MM.1S (cell line): ENCODE results near the gene PTPN20.

ENCODE experiments used
- DNase-seq: peaks from one replicate; pipeline ENCODE4 v3.0.0-alpha.2; 2015
- H2AFZ ChIP-seq: fragments of 300-600 bp; sonication (generic); 2 replicates; pipeline ENCODE4 v1.6.0; 2016; ENCODE audit warnings: antibody characterized with exemption, low read length
- H3F3A ChIP-seq: fragments of 300-600 bp; sonication (generic); 2 replicates; pipeline ENCODE4 v1.6.1; 2016; ENCODE audit warnings: mild to moderate bottlenecking, antibody characterized with exemption, low read length, moderate library complexity, mixed read lengths; ENCODE audit not compliant: insufficient read depth
- H3K27ac ChIP-seq: fragments of 300-600 bp; sonication (generic); 2 replicates; pipeline ENCODE4 v1.5.1; 2016; ENCODE audit warnings: mild to moderate bottlenecking, low read length
- H3K27me3 ChIP-seq: fragments of 300-600 bp; sonication (generic); replicated peaks from 2 replicates; pipeline ENCODE4 v1.6.0; 2016; ENCODE audit warnings: low read length; ENCODE audit not compliant: insufficient read depth
- H3K36me3 ChIP-seq: fragments of 300-600 bp; sonication (generic); replicated peaks from 2 replicates; pipeline ENCODE4 v1.6.1; 2016; ENCODE audit warnings: mild to moderate bottlenecking, low read length, mixed read lengths; ENCODE audit not compliant: insufficient read depth
- H3K4me1 ChIP-seq: fragments of 300-600 bp; sonication (generic); 2 replicates; pipeline ENCODE4 v1.6.1; 2016; ENCODE audit warnings: low read length, mixed read lengths
- H3K4me2 ChIP-seq: fragments of 300-600 bp; sonication (generic); 2 replicates; pipeline ENCODE4 v1.6.0; 2016; ENCODE audit warnings: low read depth, low read length
- H3K4me3 ChIP-seq: fragments of 300-600 bp; sonication (generic); 2 replicates; pipeline ENCODE4 v1.5.1; 2016; ENCODE audit warnings: low read length, mixed read lengths
- H3K79me2 ChIP-seq: fragments of 300-600 bp; sonication (generic); 2 replicates; pipeline ENCODE4 v1.6.1; 2016; ENCODE audit warnings: mixed run types, low read length, mixed read lengths
- H3K9ac ChIP-seq: fragments of 300-600 bp; sonication (generic); 2 replicates; pipeline ENCODE4 v1.6.1; 2016; ENCODE audit warnings: low read length, mixed read lengths
- H3K9me2 ChIP-seq: fragments of 300-600 bp; sonication (generic); replicated peaks from 2 replicates; pipeline ENCODE4 v1.6.1; 2016; ENCODE audit warnings: mild to moderate bottlenecking, low read length, mixed read lengths; ENCODE audit not compliant: insufficient read depth
- H3K9me3 ChIP-seq: fragments of 300-600 bp; sonication (generic); replicated peaks from 2 replicates; pipeline ENCODE4 v1.6.1; 2016; ENCODE audit warnings: mild to moderate bottlenecking, low read length, mixed read lengths; ENCODE audit not compliant: insufficient read depth
- H4K20me1 ChIP-seq: fragments of 300-600 bp; sonication (generic); 2 replicates; pipeline ENCODE4 v1.6.1; 2016; ENCODE audit warnings: mild to moderate bottlenecking, low read length, moderate library complexity, mixed read lengths; ENCODE audit not compliant: insufficient read depth
- CTCF ChIP-seq: fragments of 300-600 bp; sonication (generic); IDR thresholded peaks from 2 replicates; pipeline ENCODE4 v1.5.1; 2016; ENCODE audit warnings: antibody characterized with exemption, low read length, mixed read lengths
- EZH2 ChIP-seq: fragments of 300-600 bp; sonication (generic); optimal IDR thresholded peaks from 2 replicates; pipeline ENCODE3; 2017; ENCODE audit warnings: low read depth, mild to moderate bottlenecking, antibody characterized with exemption, low read length, mixed read lengths
- EZH2phosphoT487 ChIP-seq: fragments of 300-600 bp; sonication (generic); IDR thresholded peaks from 2 replicates; pipeline ENCODE4 v1.6.1; 2018; ENCODE audit warnings: antibody characterized with exemption, low read length

PTPN20 gene

GRCh38 chr10:47042780-47043750 is 131.8 kb downstream of the PTPN20 start:
- no peak overlapping the region for H2AFZ ChIP-seq
- no peak overlapping the region for H3K4me2 ChIP-seq
- no peaks in the 10 kb centered on the region for H3K9me3 ChIP-seq
- no peaks in the 10 kb centered on the region for H3K79me2 ChIP-seq
- no peak overlapping the region for H3K9ac ChIP-seq
- H3K27me3 ChIP-seq, result no peaks in the 10 kb centered on the region
- H3K36me3 ChIP-seq, result no peaks in the 10 kb centered on the region
- DNase-seq, result no peak
- TF ChIP-seq EZH2phosphoT487 (no peak), CTCF (no peak), EZH2 (no peak)
- H4K20me1 ChIP-seq, result no peaks in the 10 kb centered on the region
- no peak overlapping the region for H3K27ac ChIP-seq
- no peaks in the 10 kb centered on the region for H3K9me2 ChIP-seq
- no peaks in the 10 kb centered on the region for H3K4me1 ChIP-seq
- H3K4me3 ChIP-seq, result no peak overlapping the region
- H3F3A ChIP-seq, result no peaks in the 10 kb centered on the region

GRCh38 chr10:47043928-47044538 is 132.8 kb downstream of the PTPN20 start:
- Histone ChIP-seq H3K9me2 (no peaks in the 10 kb centered on the region), H3K9me3 (no peaks in the 10 kb centered on the region), H3K4me1 (no peaks in the 10 kb centered on the region), H3F3A (no peaks in the 10 kb centered on the region), H4K20me1 (no peaks in the 10 kb centered on the region), H3K9ac (no peak overlapping the region), H3K36me3 (no peaks in the 10 kb centered on the region), H3K79me2 (no peaks in the 10 kb centered on the region), H3K4me3 (no peak overlapping the region), H3K27me3 (no peaks in the 10 kb centered on the region), H3K4me2 (no peak overlapping the region), H2AFZ (no peak overlapping the region), H3K27ac (no peak overlapping the region)
- no peak for DNase-seq
- no peak for TF ChIP-seq EZH2phosphoT487
- no peak for TF ChIP-seq EZH2
- TF ChIP-seq CTCF, result no peak

DNA sequence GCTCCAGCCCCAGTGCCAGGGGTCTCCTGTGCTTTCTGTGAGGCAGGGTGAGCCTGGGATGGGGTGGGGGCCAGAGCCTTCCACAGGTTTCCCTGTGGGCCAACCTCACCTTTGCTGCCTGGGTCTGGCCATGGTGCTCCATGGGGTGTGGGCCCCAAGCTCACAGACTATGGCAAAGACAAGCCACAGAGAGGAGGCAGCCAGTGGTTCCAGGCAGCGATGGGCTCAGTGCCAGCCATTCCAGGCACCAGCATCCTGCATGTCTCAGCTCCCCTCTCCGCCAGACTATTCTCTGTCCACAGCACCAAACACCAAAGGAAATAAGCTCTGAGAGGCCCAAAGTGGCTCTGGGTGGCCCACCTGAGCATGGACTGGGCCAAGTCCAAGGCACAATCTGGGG is 133.5 kb downstream of the PTPN20 start:
- H3K27me3 ChIP-seq, result no peaks in the 10 kb centered on the region
- H3K9me2 ChIP-seq, result no peaks in the 10 kb centered on the region
- H4K20me1 ChIP-seq, result no peaks in the 10 kb centered on the region
- no peak overlapping the region for H3K27ac ChIP-seq
- no peak for TF ChIP-seq CTCF
- no peak for TF ChIP-seq EZH2
- no peak for TF ChIP-seq EZH2phosphoT487
- no peaks in the 10 kb centered on the region for H3K79me2 ChIP-seq
- H3K4me1 ChIP-seq, result no peaks in the 10 kb centered on the region
- no peak overlapping the region for H2AFZ ChIP-seq
- H3F3A ChIP-seq, result no peaks in the 10 kb centered on the region
- no peak overlapping the region for H3K9ac ChIP-seq
- no peaks in the 10 kb centered on the region for H3K9me3 ChIP-seq
- no peaks in the 10 kb centered on the region for H3K36me3 ChIP-seq
- H3K4me3 ChIP-seq, result no peak overlapping the region
- no peak for DNase-seq
- H3K4me2 ChIP-seq, result no peak overlapping the region
